ENCODE measurements around the gene ADGRV1. TPM values are rescaled to one million over a fixed set of nuclear protein-coding genes. Genes with fewer than 3 reads are reported as not detected.

Gene ADGRV1
- total RNA-seq, 4 donors from 2014 or later: 1.9 to 11.3 TPM; not detected in 2

DNA sequence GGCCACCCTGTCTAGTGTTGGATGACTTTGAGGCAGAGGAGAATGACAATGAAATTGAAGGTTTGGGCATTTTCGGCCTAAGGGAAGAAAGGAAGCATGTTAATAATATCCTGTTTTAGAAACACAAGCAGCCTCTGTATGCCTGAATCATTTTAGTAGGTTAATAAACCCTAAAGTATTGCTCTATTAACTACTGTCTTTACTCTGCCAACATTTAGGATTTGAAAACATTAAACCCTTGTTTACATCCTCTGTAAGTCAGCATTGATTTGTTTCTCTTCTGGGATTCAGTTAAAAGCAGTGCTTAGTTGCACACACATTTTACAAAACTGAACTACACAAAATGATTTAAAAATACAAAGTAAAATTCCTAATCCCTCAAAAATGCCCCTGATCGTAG, 465.6 kb downstream of the ADGRV1 start:
- Histone ChIP-seq H3K9me3 (no peaks in the 10 kb centered on the region), H3K4me1 (no peaks in the 10 kb centered on the region), H3K36me3 (no peaks in the 10 kb centered on the region), H3K4me3 (no peak overlapping the region), H3K27me3 (no peaks in the 10 kb centered on the region), H3K27ac (no peak overlapping the region)
- no peak for TF ChIP-seq POLR2A (IDR thresholded peaks at IDR 0.05)
- TF ChIP-seq, protein P1, sequence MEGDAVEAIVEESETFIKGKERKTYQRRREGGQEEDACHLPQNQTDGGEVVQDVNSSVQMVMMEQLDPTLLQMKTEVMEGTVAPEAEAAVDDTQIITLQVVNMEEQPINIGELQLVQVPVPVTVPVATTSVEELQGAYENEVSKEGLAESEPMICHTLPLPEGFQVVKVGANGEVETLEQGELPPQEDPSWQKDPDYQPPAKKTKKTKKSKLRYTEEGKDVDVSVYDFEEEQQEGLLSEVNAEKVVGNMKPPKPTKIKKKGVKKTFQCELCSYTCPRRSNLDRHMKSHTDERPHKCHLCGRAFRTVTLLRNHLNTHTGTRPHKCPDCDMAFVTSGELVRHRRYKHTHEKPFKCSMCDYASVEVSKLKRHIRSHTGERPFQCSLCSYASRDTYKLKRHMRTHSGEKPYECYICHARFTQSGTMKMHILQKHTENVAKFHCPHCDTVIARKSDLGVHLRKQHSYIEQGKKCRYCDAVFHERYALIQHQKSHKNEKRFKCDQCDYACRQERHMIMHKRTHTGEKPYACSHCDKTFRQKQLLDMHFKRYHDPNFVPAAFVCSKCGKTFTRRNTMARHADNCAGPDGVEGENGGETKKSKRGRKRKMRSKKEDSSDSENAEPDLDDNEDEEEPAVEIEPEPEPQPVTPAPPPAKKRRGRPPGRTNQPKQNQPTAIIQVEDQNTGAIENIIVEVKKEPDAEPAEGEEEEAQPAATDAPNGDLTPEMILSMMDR (IDR thresholded peaks at IDR 0.05): no peak
- no peak for DNase-seq
- intact Hi-C loops (cut with DNase I; ENCODE audit: low total_unique reads): no loop called here

DNA sequence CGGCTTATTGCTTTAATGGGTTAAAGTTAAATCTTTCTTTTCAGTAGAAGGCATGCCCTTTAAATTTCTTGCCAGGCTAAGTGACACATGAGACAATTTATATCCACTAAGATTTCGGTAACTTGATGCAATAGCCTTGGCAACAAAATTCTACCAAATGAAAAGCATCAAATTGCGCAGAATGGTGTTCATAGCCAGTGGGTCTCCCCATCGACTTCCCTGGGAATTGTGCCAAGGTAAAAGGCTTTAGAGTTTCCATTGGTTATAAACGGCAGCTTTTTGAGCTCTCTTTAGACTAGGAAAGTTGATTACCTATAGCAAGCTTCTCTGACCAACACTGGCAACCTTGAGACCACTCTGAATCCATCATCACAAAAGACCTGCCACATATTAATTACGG, 466.1 kb downstream of the ADGRV1 start:
- Histone ChIP-seq H3K4me3 (no peak overlapping the region), H3K9me3 (no peaks in the 10 kb centered on the region), H3K36me3 (no peaks in the 10 kb centered on the region), H3K27ac (no peak overlapping the region), H3K4me1 (no peaks in the 10 kb centered on the region), H3K27me3 (no peaks in the 10 kb centered on the region)
- DNase-seq: no peak
- TF ChIP-seq POLR2A (IDR thresholded peaks at IDR 0.05): no peak
- TF ChIP-seq, protein P1 (IDR thresholded peaks at IDR 0.05): no peak
- intact Hi-C loops (cut with DNase I; ENCODE audit: low total_unique reads): no loop called here

DNA sequence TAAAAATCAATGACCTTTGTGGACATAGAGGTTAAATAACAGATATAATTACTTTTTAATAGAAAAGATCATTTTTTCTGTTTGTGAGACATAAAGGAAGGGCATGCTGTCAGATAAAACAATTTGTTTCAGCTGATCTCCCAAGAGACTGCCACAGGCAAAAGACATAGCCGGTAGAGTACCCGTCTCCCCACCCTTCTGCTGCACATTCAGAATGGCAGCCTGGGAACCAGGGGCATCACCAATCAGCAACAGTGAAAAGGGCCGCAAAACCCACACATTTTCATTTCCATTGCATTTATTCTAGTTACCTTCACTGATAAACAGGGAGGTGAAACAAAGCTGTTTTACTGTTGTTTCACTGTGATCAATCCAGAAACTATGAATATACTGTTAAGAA, 466.9 kb downstream of the ADGRV1 start:
- no peak for DNase-seq
- H3K4me3 ChIP-seq: no peak overlapping the region
- intact Hi-C loops (cut with DNase I; ENCODE audit: low total_unique reads): no loop called here
- H3K36me3 ChIP-seq: no peaks in the 10 kb centered on the region
- TF ChIP-seq POLR2A (IDR thresholded peaks at IDR 0.05): no peak
- TF ChIP-seq, protein P1 (IDR thresholded peaks at IDR 0.05): no peak
- H3K9me3 ChIP-seq: no peaks in the 10 kb centered on the region
- H3K27ac ChIP-seq: no peak overlapping the region
- H3K4me1 ChIP-seq: no peaks in the 10 kb centered on the region
- no peaks in the 10 kb centered on the region for H3K27me3 ChIP-seq

DNA sequence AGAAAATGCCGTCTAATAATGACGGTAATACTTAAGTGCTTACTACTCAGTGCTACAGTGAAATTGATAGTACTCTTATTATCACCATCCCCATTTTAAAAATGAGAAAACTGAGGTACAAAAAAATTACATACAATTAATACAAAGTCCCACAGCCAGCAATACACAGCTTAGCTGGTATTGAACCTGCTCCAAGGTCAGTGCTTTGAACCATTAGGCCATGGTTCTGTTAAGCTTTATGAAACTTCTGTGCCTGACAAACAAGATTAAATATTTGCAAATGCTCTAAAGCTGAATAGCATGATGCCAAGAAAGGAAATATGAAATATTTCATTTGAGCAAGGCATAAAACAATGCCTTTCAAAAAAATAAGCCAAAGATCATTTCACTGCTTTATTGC, 467.4 kb downstream of the ADGRV1 start:
- H3K9me3 ChIP-seq: no peaks in the 10 kb centered on the region
- intact Hi-C loops (cut with DNase I; ENCODE audit: low total_unique reads): no loop called here
- no peaks in the 10 kb centered on the region for H3K27me3 ChIP-seq
- DNase-seq: no peak
- H3K4me3 ChIP-seq: no peak overlapping the region
- no peaks in the 10 kb centered on the region for H3K4me1 ChIP-seq
- H3K36me3 ChIP-seq: no peaks in the 10 kb centered on the region
- TF ChIP-seq, protein P1 (IDR thresholded peaks at IDR 0.05): no peak
- TF ChIP-seq POLR2A (IDR thresholded peaks at IDR 0.05): no peak
- no peak overlapping the region for H3K27ac ChIP-seq

DNA sequence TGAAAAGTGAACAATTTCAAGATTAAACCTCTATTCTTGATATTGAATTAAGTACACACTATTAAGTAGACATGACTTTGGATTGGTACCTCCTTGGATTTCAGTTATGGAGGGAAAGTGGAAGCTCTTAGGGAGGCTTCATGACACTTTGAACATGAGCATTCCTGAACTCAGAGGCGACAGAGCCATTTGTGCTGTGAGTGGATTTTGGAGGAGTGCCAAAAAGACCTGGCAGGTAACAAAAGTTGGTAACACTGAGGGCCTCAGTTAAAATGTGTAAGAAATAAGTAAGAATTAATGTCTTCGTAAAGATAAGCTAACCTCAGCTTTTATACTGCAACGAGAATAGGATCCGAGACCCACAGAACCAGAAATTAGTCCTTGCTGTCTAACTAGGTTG, 467.9 kb downstream of the ADGRV1 start:
- no peaks in the 10 kb centered on the region for H3K9me3 ChIP-seq
- no peak overlapping the region for H3K4me3 ChIP-seq
- intact Hi-C loops (cut with DNase I; ENCODE audit: low total_unique reads): no loop called here
- no peaks in the 10 kb centered on the region for H3K4me1 ChIP-seq
- TF ChIP-seq POLR2A (IDR thresholded peaks at IDR 0.05): no peak
- TF ChIP-seq, protein P1 (IDR thresholded peaks at IDR 0.05): no peak
- H3K36me3 ChIP-seq: no peaks in the 10 kb centered on the region
- no peak for DNase-seq
- no peaks in the 10 kb centered on the region for H3K27me3 ChIP-seq
- no peak overlapping the region for H3K27ac ChIP-seq
